Stimulated activated naive CD8-positive, alpha-beta T cell treated with anti-CD3 and anti-CD28 coated beads, Interleukin-15, Interleukin-2, amounts not matched to agents 100 ng/mL and 50 ng/mL, for 24 hours (primary cell): ENCODE results near the gene B3GAT1.

Experiments
- H3K27ac Mint-ChIP-seq: one replicate; pipeline ENCODE4 v1.8.0; 2021; ENCODE audit warnings: mild to moderate bottlenecking, mixed read lengths
- H3K27me3 Mint-ChIP-seq: one replicate; pipeline ENCODE4 v1.8.0; 2021; ENCODE audit warnings: mixed read lengths
- H3K36me3 Mint-ChIP-seq: one replicate; pipeline ENCODE4 v1.8.0; 2021; ENCODE audit warnings: low read depth, mixed read lengths
- H3K4me1 Mint-ChIP-seq: one replicate; pipeline ENCODE4 v1.8.0; 2021; ENCODE audit warnings: low read depth, mixed read lengths
- H3K4me3 Mint-ChIP-seq: one replicate; pipeline ENCODE4 v1.8.0; 2021; ENCODE audit warnings: mild to moderate bottlenecking, mixed read lengths
- H3K9me3 Mint-ChIP-seq: one replicate; pipeline ENCODE4 v1.8.0; 2021; ENCODE audit warnings: mixed read lengths

B3GAT1 gene

GRCh38 chr11:134394311-134394710, 17.7 kb downstream of the B3GAT1 start:
- no peaks in the 10 kb centered on the region for H3K9me3 Mint-ChIP-seq
- H3K27me3 Mint-ChIP-seq, result no peaks in the 10 kb centered on the region
- no peaks in the 10 kb centered on the region for H3K36me3 Mint-ChIP-seq
- no peak overlapping the region for H3K4me3 Mint-ChIP-seq
- H3K27ac Mint-ChIP-seq, result no peak overlapping the region
- H3K4me1 Mint-ChIP-seq, result no peaks in the 10 kb centered on the region

GRCh38 chr11:134393638-134394037, 18.4 kb downstream of the B3GAT1 start:
- Mint-ChIP-seq H3K27me3 (peaks cover 4% of the 10 kb centered on the region), H3K4me1 (no peaks in the 10 kb centered on the region), H3K9me3 (no peaks in the 10 kb centered on the region), H3K36me3 (no peaks in the 10 kb centered on the region), H3K27ac (no peak overlapping the region), H3K4me3 (no peak overlapping the region)

- H3K27ac Mint-ChIP-seq, result no peak overlapping the region
- no peak overlapping the region for H3K4me3 Mint-ChIP-seq
- no peaks in the 10 kb centered on the region for H3K4me1 Mint-ChIP-seq
- H3K9me3 Mint-ChIP-seq, result no peaks in the 10 kb centered on the region
- no peaks in the 10 kb centered on the region for H3K36me3 Mint-ChIP-seq
- H3K27me3 Mint-ChIP-seq, result peaks cover 4% of the 10 kb centered on the region
These were observed 19.0 kb downstream of the B3GAT1 start for GRCh38 chr11:134392953-134393615.

GRCh38 chr11:134391656-134392055, 20.4 kb downstream of the B3GAT1 start:
- Mint-ChIP-seq H3K36me3 (no peaks in the 10 kb centered on the region), H3K27ac (no peak overlapping the region), H3K27me3 (peaks cover 4% of the 10 kb centered on the region), H3K4me3 (no peak overlapping the region), H3K9me3 (no peaks in the 10 kb centered on the region), H3K4me1 (peaks cover 7% of the 10 kb centered on the region)

- Mint-ChIP-seq H3K27me3 (peaks cover 5% of the 10 kb centered on the region), H3K36me3 (no peaks in the 10 kb centered on the region), H3K9me3 (no peaks in the 10 kb centered on the region), H3K27ac (no peak overlapping the region), H3K4me3 (no peak overlapping the region), H3K4me1 (peaks cover 10% of the 10 kb centered on the region)
These were observed 21.1 kb downstream of the B3GAT1 start for GRCh38 chr11:134390706-134391569.

- Mint-ChIP-seq H3K4me1 (peaks cover 10% of the 10 kb centered on the region), H3K27me3 (peaks cover 11% of the 10 kb centered on the region), H3K27ac (no peak overlapping the region)
These were observed 22.4 kb downstream of the B3GAT1 start for GRCh38 chr11:134389464-134390180.

GRCh38 chr11:134388590-134388989, 23.5 kb downstream of the B3GAT1 start:
- H3K27ac Mint-ChIP-seq, result no peak overlapping the region
- H3K9me3 Mint-ChIP-seq, result no peaks in the 10 kb centered on the region
- H3K4me1 Mint-ChIP-seq, result peaks cover 10% of the 10 kb centered on the region
- H3K27me3 Mint-ChIP-seq, result peaks cover 11% of the 10 kb centered on the region
- no peak overlapping the region for H3K4me3 Mint-ChIP-seq
- no peaks in the 10 kb centered on the region for H3K36me3 Mint-ChIP-seq

More at GRCh38 chr11:134389464-134390180, 22.4 kb downstream of the B3GAT1 start:
- Mint-ChIP-seq H3K4me3 (no peak overlapping the region), H3K9me3 (no peaks in the 10 kb centered on the region), H3K36me3 (no peaks in the 10 kb centered on the region)

- Mint-ChIP-seq H3K4me1 (peaks cover 10% of the 10 kb centered on the region), H3K27me3 (peaks cover 11% of the 10 kb centered on the region), H3K27ac (no peak overlapping the region), H3K9me3 (no peaks in the 10 kb centered on the region), H3K4me3 (no peak overlapping the region), H3K36me3 (no peaks in the 10 kb centered on the region)
These were observed 24.5 kb downstream of the B3GAT1 start for GRCh38 chr11:134387501-134387900.

GRCh38 chr11:134386945-134387344, 25.1 kb downstream of the B3GAT1 start:
- no peaks in the 10 kb centered on the region for H3K9me3 Mint-ChIP-seq
- H3K36me3 Mint-ChIP-seq, result no peaks in the 10 kb centered on the region
- peaks cover 10% of the 10 kb centered on the region for H3K4me1 Mint-ChIP-seq
- peaks cover 11% of the 10 kb centered on the region for H3K27me3 Mint-ChIP-seq
- no peak overlapping the region for H3K27ac Mint-ChIP-seq
- no peak overlapping the region for H3K4me3 Mint-ChIP-seq

- H3K4me1 Mint-ChIP-seq, result peaks cover 10% of the 10 kb centered on the region
- no peaks in the 10 kb centered on the region for H3K9me3 Mint-ChIP-seq
- no peak overlapping the region for H3K27ac Mint-ChIP-seq
- H3K27me3 Mint-ChIP-seq, result peaks cover 11% of the 10 kb centered on the region
- no peak overlapping the region for H3K4me3 Mint-ChIP-seq
- no peaks in the 10 kb centered on the region for H3K36me3 Mint-ChIP-seq
These were observed 26.1 kb downstream of the B3GAT1 start for GRCh38 chr11:134385774-134386565.

- Mint-ChIP-seq H3K27ac (no peak overlapping the region), H3K4me1 (peaks cover 10% of the 10 kb centered on the region), H3K27me3 (peaks cover 11% of the 10 kb centered on the region), H3K36me3 (no peaks in the 10 kb centered on the region), H3K9me3 (no peaks in the 10 kb centered on the region), H3K4me3 (no peak overlapping the region)
These were observed 26.9 kb downstream of the B3GAT1 start for GRCh38 chr11:134385171-134385570.

GRCh38 chr11:134384406-134384805, 27.6 kb downstream of the B3GAT1 start:
- Mint-ChIP-seq H3K4me1 (peaks cover 10% of the 10 kb centered on the region), H3K4me3 (no peak overlapping the region), H3K27ac (no peak overlapping the region), H3K27me3 (peaks cover 11% of the 10 kb centered on the region), H3K36me3 (no peaks in the 10 kb centered on the region), H3K9me3 (no peaks in the 10 kb centered on the region)

- H3K27me3 Mint-ChIP-seq, result peaks cover 7% of the 10 kb centered on the region
- H3K4me3 Mint-ChIP-seq, result no peak overlapping the region
- no peak overlapping the region for H3K27ac Mint-ChIP-seq
- no peaks in the 10 kb centered on the region for H3K36me3 Mint-ChIP-seq
- H3K4me1 Mint-ChIP-seq, result peaks cover 10% of the 10 kb centered on the region
- no peaks in the 10 kb centered on the region for H3K9me3 Mint-ChIP-seq
These were observed 28.3 kb downstream of the B3GAT1 start for GRCh38 chr11:134383576-134384221.

GRCh38 chr11:134382830-134383229, 29.2 kb downstream of the B3GAT1 start:
- Mint-ChIP-seq H3K27me3 (peaks cover 7% of the 10 kb centered on the region), H3K27ac (no peak overlapping the region), H3K4me3 (no peak overlapping the region), H3K36me3 (no peaks in the 10 kb centered on the region), H3K4me1 (peaks cover 10% of the 10 kb centered on the region), H3K9me3 (no peaks in the 10 kb centered on the region)
